HG03103 (cell line): Measurements from ENCODE around the gene C16orf54.
"Not testable (repeated sequence)": the region's sequence is repeated elsewhere in the genome, so short reads cannot be mapped to it uniquely, and the experiment has no call there.

Experiments
- ATAC-seq: cut with Tn5 transposase; IDR thresholded peaks from one replicate; pipeline ENCODE4 v1.9.1; 2021; ENCODE audit warnings: low read depth; ENCODE audit not compliant: unreplicated experiment

Gene C16orf54

GRCh38 chr16:29770250-29770929 is 24.6 kb upstream of the C16orf54 start:
- ATAC-seq, result no peak

GRCh38 chr16:29769507-29769906 is 23.7 kb upstream of the C16orf54 start:
- ATAC-seq, result no peak

GRCh38 chr16:29767062-29767461 is 21.3 kb upstream of the C16orf54 start:
- ATAC-seq, result no peak

GRCh38 chr16:29766571-29766970 is 20.8 kb upstream of the C16orf54 start:
- ATAC-seq, result no peak

- ATAC-seq, result no peak
These were observed 19.6 kb upstream of the C16orf54 start for GRCh38 chr16:29765167-29766032.

- ATAC-seq, result no peak
These were observed 17.5 kb upstream of the C16orf54 start for GRCh38 chr16:29763326-29763725.

GRCh38 chr16:29761882-29762281 is 16.1 kb upstream of the C16orf54 start:
- no peak for ATAC-seq

GRCh38 chr16:29761280-29761651 is 15.5 kb upstream of the C16orf54 start:
- not testable (repeated sequence) for ATAC-seq

GRCh38 chr16:29760567-29761279 is 14.9 kb upstream of the C16orf54 start:
- no peak for ATAC-seq

- no peak for ATAC-seq
These were observed 12.2 kb upstream of the C16orf54 start for GRCh38 chr16:29757950-29758466.

GRCh38 chr16:29757086-29757485 is 11.3 kb upstream of the C16orf54 start:
- not testable (repeated sequence) for ATAC-seq

- no peak for ATAC-seq
These were observed 10.9 kb upstream of the C16orf54 start for GRCh38 chr16:29756654-29757053.

GRCh38 chr16:29753516-29753915 is 7.7 kb upstream of the C16orf54 start:
- no peak for ATAC-seq

- ATAC-seq, result not testable (repeated sequence)
These were observed 3.0 kb upstream of the C16orf54 start for GRCh38 chr16:29748760-29749149.

GRCh38 chr16:29747947-29748759 is 2.4 kb upstream of the C16orf54 start:
- ATAC-seq, result no peak

- ATAC-seq, result not testable (repeated sequence)
These were observed 728 bp upstream of the C16orf54 start for GRCh38 chr16:29746518-29746917.

- no peak for ATAC-seq
These were observed 503 bp downstream of the C16orf54 start for GRCh38 chr16:29745121-29745852.

GRCh38 chr16:29744541-29745101 is 1.2 kb downstream of the C16orf54 start:
- ATAC-seq, result no peak

- no peak for ATAC-seq
These were observed 1.8 kb downstream of the C16orf54 start for GRCh38 chr16:29743827-29744531.
